ENCODE measurements around the gene DISP3. TPM values are rescaled to one million over a fixed set of nuclear protein-coding genes. Genes with fewer than 3 reads are reported as not detected.

DISP3 gene, protein sequence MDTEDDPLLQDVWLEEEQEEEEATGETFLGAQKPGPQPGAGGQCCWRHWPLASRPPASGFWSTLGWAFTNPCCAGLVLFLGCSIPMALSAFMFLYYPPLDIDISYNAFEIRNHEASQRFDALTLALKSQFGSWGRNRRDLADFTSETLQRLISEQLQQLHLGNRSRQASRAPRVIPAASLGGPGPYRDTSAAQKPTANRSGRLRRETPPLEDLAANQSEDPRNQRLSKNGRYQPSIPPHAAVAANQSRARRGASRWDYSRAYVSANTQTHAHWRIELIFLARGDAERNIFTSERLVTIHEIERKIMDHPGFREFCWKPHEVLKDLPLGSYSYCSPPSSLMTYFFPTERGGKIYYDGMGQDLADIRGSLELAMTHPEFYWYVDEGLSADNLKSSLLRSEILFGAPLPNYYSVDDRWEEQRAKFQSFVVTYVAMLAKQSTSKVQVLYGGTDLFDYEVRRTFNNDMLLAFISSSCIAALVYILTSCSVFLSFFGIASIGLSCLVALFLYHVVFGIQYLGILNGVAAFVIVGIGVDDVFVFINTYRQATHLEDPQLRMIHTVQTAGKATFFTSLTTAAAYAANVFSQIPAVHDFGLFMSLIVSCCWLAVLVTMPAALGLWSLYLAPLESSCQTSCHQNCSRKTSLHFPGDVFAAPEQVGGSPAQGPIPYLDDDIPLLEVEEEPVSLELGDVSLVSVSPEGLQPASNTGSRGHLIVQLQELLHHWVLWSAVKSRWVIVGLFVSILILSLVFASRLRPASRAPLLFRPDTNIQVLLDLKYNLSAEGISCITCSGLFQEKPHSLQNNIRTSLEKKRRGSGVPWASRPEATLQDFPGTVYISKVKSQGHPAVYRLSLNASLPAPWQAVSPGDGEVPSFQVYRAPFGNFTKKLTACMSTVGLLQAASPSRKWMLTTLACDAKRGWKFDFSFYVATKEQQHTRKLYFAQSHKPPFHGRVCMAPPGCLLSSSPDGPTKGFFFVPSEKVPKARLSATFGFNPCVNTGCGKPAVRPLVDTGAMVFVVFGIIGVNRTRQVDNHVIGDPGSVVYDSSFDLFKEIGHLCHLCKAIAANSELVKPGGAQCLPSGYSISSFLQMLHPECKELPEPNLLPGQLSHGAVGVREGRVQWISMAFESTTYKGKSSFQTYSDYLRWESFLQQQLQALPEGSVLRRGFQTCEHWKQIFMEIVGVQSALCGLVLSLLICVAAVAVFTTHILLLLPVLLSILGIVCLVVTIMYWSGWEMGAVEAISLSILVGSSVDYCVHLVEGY (N-terminal part only)
- total RNA-seq = 0.13 TPM in 1 of 2 replicates, not detected in the other

DNA sequence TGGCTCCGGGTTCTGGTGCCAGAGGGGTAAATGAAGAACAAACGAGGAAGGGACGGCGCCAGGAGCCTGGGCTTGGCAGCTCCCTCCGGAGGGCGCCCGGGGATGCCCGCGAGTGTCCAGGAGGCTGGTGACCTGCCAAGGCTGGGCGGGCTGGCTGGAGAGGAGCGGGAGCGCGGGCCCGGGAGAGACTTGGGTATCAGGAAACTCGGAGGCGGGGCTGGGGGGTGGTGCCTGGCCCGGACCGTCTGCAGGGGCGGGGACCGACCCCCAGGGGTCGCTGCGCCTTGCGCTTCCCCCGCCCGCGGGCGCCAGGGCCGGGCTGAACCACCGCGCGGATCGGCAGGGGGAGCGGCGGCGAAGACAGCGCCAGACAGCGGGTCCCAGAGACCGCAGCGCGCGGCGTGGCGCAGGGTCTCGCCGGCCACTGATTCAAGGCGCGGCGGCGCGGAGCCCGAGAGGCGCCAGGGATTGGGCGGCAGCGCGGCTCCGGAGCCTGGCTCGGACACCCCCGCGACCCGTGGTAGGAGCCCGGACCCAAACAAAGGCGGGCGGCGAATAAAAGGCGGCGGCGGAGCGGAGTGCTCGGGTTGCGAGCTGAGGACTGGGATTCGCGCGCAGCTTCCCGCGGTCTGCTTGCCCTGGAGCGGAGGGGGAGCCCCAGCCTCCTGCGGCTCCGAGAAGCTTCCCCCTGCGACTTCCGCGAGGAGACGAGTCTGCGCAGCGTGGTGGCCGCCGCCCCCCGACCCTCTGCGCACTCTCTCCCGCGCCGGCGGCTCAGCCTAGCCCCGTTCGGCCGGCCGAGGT is at the start of gene DISP3:
TSS of gene DISP3 (plus strand) at position 585 of the 804 bp plus-strand sequence. CDS start 21,838 bp downstream, outside the sequence.

Other genes starting within 250 kb of the DISP3 start
- 15.6 and 22.2 TPM in 2 replicates for gene MTOR, start 216.6 kb upstream of the DISP3 start, total RNA-seq
- 10.6 and 11.7 TPM in 2 replicates for gene UBIAD1, start 206.0 kb upstream of the DISP3 start, total RNA-seq
- gene FBXO2, start 175.3 kb downstream of the DISP3 start, total RNA-seq = 1.6 and 4.6 TPM in 2 replicates
- gene FBXO44, start 175.7 kb downstream of the DISP3 start, total RNA-seq = 9.3 and 20.0 TPM in 2 replicates
- 5.0 and 12.3 TPM in 2 replicates for gene FBXO6, start 185.0 kb downstream of the DISP3 start, total RNA-seq
- 62.7 and 80.4 TPM in 2 replicates for gene MAD2L2, start 202.0 kb downstream of the DISP3 start, total RNA-seq
- 0.13 and 0.80 TPM in 2 replicates for gene DRAXIN, start 212.6 kb downstream of the DISP3 start, total RNA-seq